Lower lobe of right lung (tissue), 2 donors: ENCODE measurements around the gene GREM1. TPM values are rescaled to one million over a fixed set of nuclear protein-coding genes. Genes with fewer than 3 reads are reported as not detected.
A peak's percentile ranks its signal among the peaks of the same experiment; 100 is the strongest.

Experiments used
- ATAC-seq, 2 donors: fragments of 200-7000 bp; cut with Tn5 transposase; one replicate each; pipeline ENCODE4 v1.9.1; 2020 to 2022; ENCODE audit warnings: mild to moderate bottlenecking in 2 of 2, moderate library complexity in 2 of 2
- DNase-seq: peaks from one replicate; pipeline ENCODE4 v3.0.0-alpha.2; 2020
- H3K27ac ChIP-seq: fragments of 200-600 bp; one replicate; pipeline ENCODE4 v1.8.0; 2022
- H3K27me3 ChIP-seq: fragments of 200-600 bp; one replicate; pipeline ENCODE4 v1.8.0; 2022; ENCODE audit warnings: low read depth
- H3K36me3 ChIP-seq: fragments of 200-600 bp; one replicate; pipeline ENCODE4 v1.8.0; 2022; ENCODE audit warnings: mild to moderate bottlenecking
- H3K4me1 ChIP-seq: fragments of 200-600 bp; one replicate; pipeline ENCODE4 v1.8.0; 2022
- H3K4me3 ChIP-seq: fragments of 200-600 bp; one replicate; pipeline ENCODE4 v1.8.0; 2022; ENCODE audit warnings: mild to moderate bottlenecking
- H3K9me3 ChIP-seq: fragments of 200-600 bp; one replicate; pipeline ENCODE4 v1.8.0; 2022
- intact Hi-C: fragments of 100-400 bp; cut with DNase I; formaldehyde crosslinking; loops from one replicate; pipeline ENCODE4 v1.11.0; 2022
- total RNA-seq: library from RNA; stranded (reverse); fragmentation: NEBNext Ultra II Directional; extraction: Animal tissue kit (Norgen Biotek cat#: 25700); gene quantifications from one replicate; pipeline ENCODE4 v1.2.1, GENCODE V29; 2021
- TF ChIP-seq, protein P1 (sequence below): fragments of 200-600 bp; IDR thresholded peaks from one replicate; pipeline ENCODE4 v1.8.0; 2022; ENCODE audit warnings: antibody characterized with exemption, mild to moderate bottlenecking
- donor health status: DM: no; HTN: yes; CAD: no; lungs with severe emphysema.

The GREM1 gene
- total RNA-seq, 1 donor from 2014 or later, result 3.1 TPM

DNA sequence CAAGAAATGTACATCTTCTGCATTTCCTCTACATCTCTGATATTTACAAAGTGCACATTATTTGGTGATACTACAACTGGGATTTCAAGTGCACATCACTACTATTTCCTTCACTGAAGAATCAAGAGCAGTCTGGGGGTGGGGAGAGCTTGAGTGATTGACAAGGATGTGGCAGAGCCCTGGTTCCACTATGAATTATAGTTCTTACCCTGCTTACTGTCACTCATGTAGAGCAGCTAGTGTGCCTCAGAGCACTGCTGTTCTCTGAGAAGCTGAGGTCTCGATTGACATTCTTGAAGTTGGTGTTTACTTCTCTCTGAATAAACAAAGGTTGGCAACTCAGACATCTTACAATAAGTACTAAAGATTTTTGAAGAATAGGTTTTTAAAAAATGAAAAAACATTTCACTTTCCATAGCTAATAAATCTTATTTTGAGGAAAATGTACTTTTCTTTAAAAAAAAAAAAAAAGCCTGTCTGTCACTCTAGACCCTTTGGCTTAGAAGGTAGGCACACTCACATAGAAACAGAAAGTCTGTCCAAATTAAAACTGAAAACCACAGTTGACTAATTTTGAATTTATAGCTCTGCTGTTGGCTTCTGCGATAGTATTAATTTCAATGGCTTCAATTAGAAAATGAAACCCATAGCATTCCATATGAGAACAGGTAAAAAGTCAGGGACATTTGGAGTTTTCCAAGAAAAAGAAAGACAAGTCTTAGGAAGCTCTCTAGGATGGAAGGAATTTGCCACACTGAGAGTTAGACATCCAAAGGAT lies 5.6 kb downstream of the GREM1 start:
- no peak overlapping the region for H3K4me3 ChIP-seq
- ATAC-seq (no peak), DNase-seq (no peak)
- no peaks in the 10 kb centered on the region for H3K36me3 ChIP-seq
- intact Hi-C loops, result no loop called here
- H3K27me3 ChIP-seq, result peaks cover 27% of the 10 kb centered on the region
- no peak overlapping the region for H3K27ac ChIP-seq
- peaks cover 5% of the 10 kb centered on the region for H3K9me3 ChIP-seq
- TF ChIP-seq, protein P1, sequence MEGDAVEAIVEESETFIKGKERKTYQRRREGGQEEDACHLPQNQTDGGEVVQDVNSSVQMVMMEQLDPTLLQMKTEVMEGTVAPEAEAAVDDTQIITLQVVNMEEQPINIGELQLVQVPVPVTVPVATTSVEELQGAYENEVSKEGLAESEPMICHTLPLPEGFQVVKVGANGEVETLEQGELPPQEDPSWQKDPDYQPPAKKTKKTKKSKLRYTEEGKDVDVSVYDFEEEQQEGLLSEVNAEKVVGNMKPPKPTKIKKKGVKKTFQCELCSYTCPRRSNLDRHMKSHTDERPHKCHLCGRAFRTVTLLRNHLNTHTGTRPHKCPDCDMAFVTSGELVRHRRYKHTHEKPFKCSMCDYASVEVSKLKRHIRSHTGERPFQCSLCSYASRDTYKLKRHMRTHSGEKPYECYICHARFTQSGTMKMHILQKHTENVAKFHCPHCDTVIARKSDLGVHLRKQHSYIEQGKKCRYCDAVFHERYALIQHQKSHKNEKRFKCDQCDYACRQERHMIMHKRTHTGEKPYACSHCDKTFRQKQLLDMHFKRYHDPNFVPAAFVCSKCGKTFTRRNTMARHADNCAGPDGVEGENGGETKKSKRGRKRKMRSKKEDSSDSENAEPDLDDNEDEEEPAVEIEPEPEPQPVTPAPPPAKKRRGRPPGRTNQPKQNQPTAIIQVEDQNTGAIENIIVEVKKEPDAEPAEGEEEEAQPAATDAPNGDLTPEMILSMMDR, result no peak
- H3K4me1 ChIP-seq, result peaks cover 11% of the 10 kb centered on the region

DNA sequence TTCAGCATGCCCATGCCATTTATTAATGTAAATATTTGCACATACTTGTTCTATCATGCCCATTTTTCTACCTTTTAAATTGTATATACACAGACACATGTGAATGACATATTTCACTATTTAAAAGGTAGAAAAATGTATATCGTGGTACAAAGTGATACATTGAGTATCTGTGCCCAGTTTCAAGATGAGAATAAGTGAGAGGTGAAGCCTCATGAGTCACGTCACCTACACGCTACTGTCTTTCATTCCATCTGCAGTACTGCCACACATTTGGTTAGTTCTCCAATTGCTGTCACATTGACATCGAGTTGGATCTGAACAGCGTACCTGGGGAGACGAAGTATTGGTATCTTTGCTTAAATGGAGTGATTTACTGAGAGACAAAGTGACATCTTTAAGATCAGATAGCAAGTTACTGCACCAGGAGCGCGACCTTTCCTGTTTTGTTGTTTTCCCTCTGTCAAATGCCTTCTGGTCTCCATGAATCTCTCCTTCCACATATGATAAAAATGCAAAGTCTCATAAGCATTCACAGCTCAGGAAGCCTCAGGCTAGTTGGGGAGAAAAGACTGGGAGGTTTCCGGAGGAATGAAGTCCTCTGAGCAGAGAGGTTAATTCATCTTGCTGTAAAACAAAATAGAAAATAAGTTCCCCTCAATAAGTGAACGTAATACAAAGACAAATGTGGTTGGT lies 12.0 kb downstream of the GREM1 start:
- no peaks in the 10 kb centered on the region for H3K36me3 ChIP-seq
- H3K4me3 ChIP-seq, result no peak overlapping the region
- H3K4me1 ChIP-seq, result no peaks in the 10 kb centered on the region
- H3K9me3 ChIP-seq, result peaks cover 5% of the 10 kb centered on the region
- ATAC-seq (no peak), DNase-seq (no peak)
- no peak overlapping the region for H3K27ac ChIP-seq
- TF ChIP-seq, protein P1, result no peak
- intact Hi-C loops, result no loop called here
- no peaks in the 10 kb centered on the region for H3K27me3 ChIP-seq

- Histone ChIP-seq H3K4me1 (no peaks in the 10 kb centered on the region), H3K9me3 (peaks cover 5% of the 10 kb centered on the region), H3K36me3 (no peaks in the 10 kb centered on the region), H3K27me3 (no peaks in the 10 kb centered on the region), H3K4me3 (no peak overlapping the region), H3K27ac (no peak overlapping the region)
- ATAC-seq (peak; percentile 82 to 83), DNase-seq (peak; percentile 85)
- TF ChIP-seq, protein P1, result no peak
- intact Hi-C loops, result no loop called here
These were observed 13.2 kb downstream of the GREM1 start for GRCh38 chr15:32730677-32731654.

GRCh38 chr15:32732574-32733157 lies 14.9 kb downstream of the GREM1 start:
- no peaks in the 10 kb centered on the region for H3K36me3 ChIP-seq
- H3K27ac ChIP-seq, result no peak overlapping the region
- H3K4me3 ChIP-seq, result no peak overlapping the region
- TF ChIP-seq, protein P1, result no peak
- H3K27me3 ChIP-seq, result no peaks in the 10 kb centered on the region
- intact Hi-C loops, result no loop called here
- ATAC-seq, result no peak
- peaks cover 5% of the 10 kb centered on the region for H3K9me3 ChIP-seq
- no peaks in the 10 kb centered on the region for H3K4me1 ChIP-seq
- DNase-seq, result no peak

- TF ChIP-seq, protein P1, result no peak
- H3K27me3 ChIP-seq, result no peaks in the 10 kb centered on the region
- intact Hi-C loops, result no loop called here
- H3K4me3 ChIP-seq, result no peak overlapping the region
- no peak for DNase-seq
- H3K36me3 ChIP-seq, result no peaks in the 10 kb centered on the region
- H3K4me1 ChIP-seq, result no peaks in the 10 kb centered on the region
- H3K27ac ChIP-seq, result no peak overlapping the region
- no peak for ATAC-seq
- peaks cover under 1% of the 10 kb centered on the region for H3K9me3 ChIP-seq
These were observed 15.5 kb downstream of the GREM1 start for GRCh38 chr15:32733281-32733680.
